ENCODE results near the gene SHOC2.

SHOC2 gene

GRCh38 chr10:111017098-111017497, 97.7 kb downstream of the SHOC2 start:
- DNase-seq (ENCODE audit: insufficient read length, low spot score) = no peak
- peak; percentile 83 for TF ChIP-seq SPI1 (IDR thresholded peaks at IDR 0.05; ENCODE audit: low read depth, low read length)
- TF ChIP-seq POLR2A (IDR thresholded peaks at IDR 0.05; ENCODE audit: low read depth, low read length) = no peak
- FAIRE-seq = no peak

GRCh38 chr10:111018021-111018420, 98.6 kb downstream of the SHOC2 start:
- no peak for DNase-seq (ENCODE audit: insufficient read length, low spot score)

GRCh38 chr10:111023060-111023459, 103.7 kb downstream of the SHOC2 start:
- TF ChIP-seq PAX5 (IDR thresholded peaks at IDR 0.05; ENCODE audit: insufficient read depth, low read length, severe bottlenecking) = no peak
- no peak for TF ChIP-seq POU2F2 (IDR thresholded peaks at IDR 0.05; ENCODE audit: low read depth, low read length)
- TF ChIP-seq TAF1 (IDR thresholded peaks at IDR 0.05; ENCODE audit: low read depth, low read length) = no peak
- FAIRE-seq (no peak), DNase-seq (ENCODE audit: insufficient read length, low spot score) (no peak)

More at GRCh38 chr10:111018021-111018420, 98.6 kb downstream of the SHOC2 start:
- FAIRE-seq = no peak
- no peak for TF ChIP-seq POLR2A (IDR thresholded peaks at IDR 0.05; ENCODE audit: low read depth, low read length)
- TF ChIP-seq TAF1 (IDR thresholded peaks at IDR 0.05; ENCODE audit: low read depth, low read length) = no peak
- no peak for TF ChIP-seq SPI1 (IDR thresholded peaks at IDR 0.05; ENCODE audit: low read depth, low read length)
- TF ChIP-seq POU2F2 (IDR thresholded peaks at IDR 0.05; ENCODE audit: low read depth, low read length) = no peak
- no peak for TF ChIP-seq PAX5 (IDR thresholded peaks at IDR 0.05; ENCODE audit: insufficient read depth, low read length, severe bottlenecking)

GRCh38 chr10:111030042-111030750, 110.8 kb downstream of the SHOC2 start:
- DNase-seq (ENCODE audit: insufficient read length, low spot score) = no peak
- FAIRE-seq = no peak
- TF ChIP-seq POLR2AphosphoS5 (IDR thresholded peaks at IDR 0.05; ENCODE audit: low read depth, low read length) (no peak), SPI1 (IDR thresholded peaks at IDR 0.05; ENCODE audit: low read depth, low read length) (peak; percentile 61)

- DNase-seq (ENCODE audit: insufficient read length, low spot score) (no peak), FAIRE-seq (no peak)
- TF ChIP-seq POU2F2 (IDR thresholded peaks at IDR 0.05; ENCODE audit: low read depth, low read length) (no peak), SPI1 (IDR thresholded peaks at IDR 0.05; ENCODE audit: low read depth, low read length) (no peak), POLR2A (IDR thresholded peaks at IDR 0.05; ENCODE audit: low read depth, low read length) (no peak), POLR2AphosphoS5 (IDR thresholded peaks at IDR 0.05; ENCODE audit: low read depth, low read length) (no peak), PAX5 (IDR thresholded peaks at IDR 0.05; ENCODE audit: insufficient read depth, low read length, severe bottlenecking) (no peak), TAF1 (IDR thresholded peaks at IDR 0.05; ENCODE audit: low read depth, low read length) (no peak)
These were observed 115.3 kb downstream of the SHOC2 start for GRCh38 chr10:111034598-111035310.

- FAIRE-seq (peak; percentile 13), DNase-seq (ENCODE audit: insufficient read length, low spot score) (no peak)
- TF ChIP-seq POU2F2 (IDR thresholded peaks at IDR 0.05; ENCODE audit: low read depth, low read length) = no peak
- no peak for TF ChIP-seq POLR2AphosphoS5 (IDR thresholded peaks at IDR 0.05; ENCODE audit: low read depth, low read length)
- no peak for TF ChIP-seq POLR2A (IDR thresholded peaks at IDR 0.05; ENCODE audit: low read depth, low read length)
- no peak for TF ChIP-seq TAF1 (IDR thresholded peaks at IDR 0.05; ENCODE audit: low read depth, low read length)
- TF ChIP-seq PAX5 (IDR thresholded peaks at IDR 0.05; ENCODE audit: insufficient read depth, low read length, severe bottlenecking) = no peak
These were observed 116.1 kb downstream of the SHOC2 start for GRCh38 chr10:111035542-111035941.

GRCh38 chr10:111037858-111038257, 118.5 kb downstream of the SHOC2 start:
- DNase-seq (ENCODE audit: insufficient read length, low spot score) (no peak), FAIRE-seq (no peak)
- TF ChIP-seq PAX5 (IDR thresholded peaks at IDR 0.05; ENCODE audit: insufficient read depth, low read length, severe bottlenecking) (no peak), TAF1 (IDR thresholded peaks at IDR 0.05; ENCODE audit: low read depth, low read length) (no peak), POLR2AphosphoS5 (IDR thresholded peaks at IDR 0.05; ENCODE audit: low read depth, low read length) (no peak), SPI1 (IDR thresholded peaks at IDR 0.05; ENCODE audit: low read depth, low read length) (no peak), POLR2A (IDR thresholded peaks at IDR 0.05; ENCODE audit: low read depth, low read length) (no peak), POU2F2 (IDR thresholded peaks at IDR 0.05; ENCODE audit: low read depth, low read length) (no peak)

GRCh38 chr10:111039522-111039921, 120.1 kb downstream of the SHOC2 start:
- no peak for TF ChIP-seq SPI1 (IDR thresholded peaks at IDR 0.05; ENCODE audit: low read depth, low read length)
- no peak for TF ChIP-seq POLR2AphosphoS5 (IDR thresholded peaks at IDR 0.05; ENCODE audit: low read depth, low read length)
- TF ChIP-seq POU2F2 (IDR thresholded peaks at IDR 0.05; ENCODE audit: low read depth, low read length) = no peak
- TF ChIP-seq POLR2A (IDR thresholded peaks at IDR 0.05; ENCODE audit: low read depth, low read length) = no peak
- no peak for TF ChIP-seq PAX5 (IDR thresholded peaks at IDR 0.05; ENCODE audit: insufficient read depth, low read length, severe bottlenecking)
- TF ChIP-seq TAF1 (IDR thresholded peaks at IDR 0.05; ENCODE audit: low read depth, low read length) = no peak
- DNase-seq (ENCODE audit: insufficient read length, low spot score) = no peak
- FAIRE-seq = no peak

GRCh38 chr10:111057006-111057405, 137.6 kb downstream of the SHOC2 start:
- DNase-seq (ENCODE audit: insufficient read length, low spot score) (no peak), FAIRE-seq (no peak)
- no peak for TF ChIP-seq SPI1 (IDR thresholded peaks at IDR 0.05; ENCODE audit: low read depth, low read length)
- no peak for TF ChIP-seq TAF1 (IDR thresholded peaks at IDR 0.05; ENCODE audit: low read depth, low read length)
- no peak for TF ChIP-seq PAX5 (IDR thresholded peaks at IDR 0.05; ENCODE audit: insufficient read depth, low read length, severe bottlenecking)
- no peak for TF ChIP-seq POU2F2 (IDR thresholded peaks at IDR 0.05; ENCODE audit: low read depth, low read length)
- no peak for TF ChIP-seq POLR2A (IDR thresholded peaks at IDR 0.05; ENCODE audit: low read depth, low read length)
- no peak for TF ChIP-seq POLR2AphosphoS5 (IDR thresholded peaks at IDR 0.05; ENCODE audit: low read depth, low read length)
